ENCODE results near the gene SEMA6D.
"Not testable (repeated sequence)": the region's sequence is repeated elsewhere in the genome, so short reads cannot be mapped to it uniquely, and the experiment has no call there.

SEMA6D gene

DNA sequence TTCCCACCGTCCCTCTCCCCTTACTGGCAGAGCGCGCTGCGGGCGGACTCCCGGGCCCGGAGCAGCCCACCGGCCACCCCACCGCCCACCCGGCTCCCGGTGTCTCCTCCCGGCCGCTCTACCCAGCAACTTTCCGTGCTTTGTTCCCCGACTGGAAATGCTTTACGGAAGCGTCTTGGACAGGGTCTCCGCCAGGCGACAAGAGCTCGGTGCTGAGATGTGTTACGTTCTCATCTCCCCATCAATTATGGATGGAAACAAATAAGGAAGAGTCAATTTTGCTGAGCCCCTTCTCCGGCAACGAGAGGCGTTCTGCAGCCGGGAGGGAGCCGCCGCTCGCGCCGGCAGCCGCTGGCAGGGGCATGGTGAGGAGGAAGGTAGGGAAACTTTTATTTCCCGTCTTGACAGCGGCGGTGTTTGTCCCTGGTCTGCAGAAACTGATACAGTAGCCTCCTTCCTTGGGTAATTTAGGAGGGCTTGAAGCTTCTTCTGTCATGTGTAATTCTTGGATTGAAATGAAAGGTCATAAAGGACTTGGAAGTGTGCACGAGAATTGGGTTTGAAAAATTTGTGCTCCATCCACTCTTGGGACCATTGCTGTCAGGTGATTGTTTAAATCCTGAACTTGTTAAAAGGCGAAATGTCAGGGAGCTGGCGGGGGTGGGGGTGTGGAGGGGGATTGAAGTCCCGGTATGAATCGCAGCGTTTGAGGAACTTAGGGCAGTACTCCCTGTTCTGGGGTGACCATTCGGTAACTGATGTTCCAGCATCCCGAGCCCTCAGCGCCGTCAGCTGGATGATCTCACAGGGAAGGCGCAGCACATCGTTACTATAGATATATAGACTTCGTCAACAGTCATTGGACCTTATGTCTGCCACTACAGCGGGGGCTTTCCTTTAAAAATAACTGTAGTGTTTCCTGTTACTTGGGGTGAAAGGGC is 1.5 kb downstream of the SEMA6D start:
- no peak for DNase-seq

DNA sequence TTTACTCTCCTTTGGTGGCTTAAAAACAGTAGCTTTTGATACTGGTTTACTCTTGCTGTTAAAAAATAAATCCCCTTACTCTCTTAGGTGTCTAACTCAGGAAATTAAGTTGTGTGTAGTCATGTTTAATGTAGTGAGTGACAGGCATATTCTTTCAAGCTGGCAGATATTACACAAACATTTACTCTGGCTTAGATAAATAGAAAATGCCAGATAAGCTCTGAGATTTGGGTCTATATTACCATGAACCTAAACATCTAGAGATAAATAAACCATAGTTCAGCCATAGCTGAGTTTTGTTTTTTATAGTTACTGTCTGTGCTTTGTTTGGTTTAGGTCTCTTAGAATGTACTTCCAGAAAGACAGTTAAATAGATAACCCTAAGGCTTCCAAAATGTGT is 2.4 kb downstream of the SEMA6D start:
- DNase-seq, result no peak

DNA sequence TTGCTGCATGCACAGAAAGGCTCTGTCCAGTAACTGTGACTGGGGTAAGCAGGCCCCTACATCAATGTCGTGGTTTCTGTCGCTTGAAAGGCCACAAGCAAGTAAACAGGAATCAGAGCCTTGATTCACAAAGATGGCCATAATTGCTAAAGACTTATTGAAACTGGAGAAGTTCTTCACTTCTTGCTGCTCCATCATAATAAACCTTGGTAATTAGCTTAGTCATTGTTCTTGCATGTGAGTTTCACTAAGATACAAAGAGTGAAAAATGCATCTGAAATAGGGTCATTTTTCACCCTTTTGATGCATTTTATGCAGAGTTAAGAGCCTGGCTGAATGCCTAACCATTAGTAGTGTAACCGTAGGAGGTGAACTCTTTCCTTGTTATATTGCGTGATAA is 3.2 kb downstream of the SEMA6D start:
- no peak for DNase-seq

DNA sequence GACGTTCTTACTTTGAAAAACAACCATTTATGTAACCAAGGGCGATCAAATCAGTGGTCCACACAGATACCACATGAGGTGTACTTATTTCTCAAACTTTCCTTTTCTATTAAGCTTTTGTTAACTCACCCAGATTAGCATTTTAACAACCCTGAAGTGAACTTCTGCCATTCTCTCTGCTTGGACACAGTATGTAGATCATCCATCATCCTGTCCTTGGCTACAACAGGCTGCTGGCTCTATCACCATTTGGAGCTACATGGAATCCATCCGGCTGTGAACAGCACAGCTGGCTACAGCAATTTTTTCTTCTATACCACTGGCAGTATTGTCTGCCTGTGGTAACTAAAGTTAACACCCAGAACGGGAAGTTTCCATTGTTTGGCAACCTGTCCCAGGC is 4.4 kb downstream of the SEMA6D start:
- no peak for DNase-seq

DNA sequence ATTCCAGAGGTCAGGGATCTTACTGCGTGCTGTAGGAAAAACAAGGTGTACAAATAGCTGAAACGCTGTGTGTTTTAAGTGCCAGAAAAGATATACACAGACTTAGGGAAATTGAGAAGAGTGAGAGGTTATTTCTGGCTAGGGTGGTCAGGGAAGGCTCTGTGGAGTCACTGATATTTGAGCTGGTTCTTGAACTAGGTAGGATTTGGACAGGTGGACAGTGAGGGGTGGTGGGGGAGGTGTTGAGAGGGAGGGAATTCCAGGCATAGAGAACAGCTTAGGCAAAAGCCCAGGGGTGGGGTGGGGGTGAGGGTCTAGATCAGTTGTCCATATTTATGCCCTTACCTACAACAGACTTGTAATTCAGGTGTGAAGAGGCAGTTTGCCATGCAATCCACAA is 7.0 kb downstream of the SEMA6D start:
- no peak for DNase-seq

DNA sequence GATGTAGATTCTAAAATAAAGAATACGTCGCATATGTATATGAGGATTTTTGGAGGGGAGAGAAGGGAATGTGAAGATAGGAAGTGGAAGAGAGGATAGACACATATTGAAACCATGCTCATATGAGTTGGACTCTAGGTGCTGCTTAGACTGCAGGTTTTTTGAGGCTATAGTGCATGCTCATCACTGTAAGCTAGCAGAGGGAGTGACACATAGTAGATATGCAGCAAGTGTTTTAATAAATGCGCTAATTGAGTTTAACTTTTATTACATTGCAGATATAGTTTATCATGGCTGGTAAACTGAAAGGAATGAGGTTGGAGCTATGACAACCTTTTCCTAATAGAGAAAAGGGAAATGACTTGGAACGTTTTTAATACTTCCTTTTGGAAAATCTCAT is 7.7 kb downstream of the SEMA6D start:
- DNase-seq, result no peak

DNA sequence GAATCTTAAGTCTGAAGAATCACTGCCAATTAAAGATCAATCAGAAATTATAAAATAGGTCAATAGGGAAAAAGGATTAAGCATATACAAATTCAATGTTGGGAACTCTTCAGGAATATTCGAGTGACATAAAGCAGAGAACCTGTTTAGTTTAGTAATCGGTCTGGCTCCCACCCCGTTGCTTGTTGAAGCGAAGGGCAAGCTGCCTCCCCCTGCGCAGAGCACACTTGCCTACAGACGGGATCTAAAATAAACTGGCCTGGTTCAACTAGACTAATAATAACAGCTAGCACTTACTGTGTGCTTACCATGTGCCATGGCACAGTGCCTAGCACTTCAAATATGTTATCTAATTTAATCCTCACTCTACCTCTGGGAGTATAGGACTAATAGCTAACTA is 8.6 kb downstream of the SEMA6D start:
- DNase-seq, result no peak

DNA sequence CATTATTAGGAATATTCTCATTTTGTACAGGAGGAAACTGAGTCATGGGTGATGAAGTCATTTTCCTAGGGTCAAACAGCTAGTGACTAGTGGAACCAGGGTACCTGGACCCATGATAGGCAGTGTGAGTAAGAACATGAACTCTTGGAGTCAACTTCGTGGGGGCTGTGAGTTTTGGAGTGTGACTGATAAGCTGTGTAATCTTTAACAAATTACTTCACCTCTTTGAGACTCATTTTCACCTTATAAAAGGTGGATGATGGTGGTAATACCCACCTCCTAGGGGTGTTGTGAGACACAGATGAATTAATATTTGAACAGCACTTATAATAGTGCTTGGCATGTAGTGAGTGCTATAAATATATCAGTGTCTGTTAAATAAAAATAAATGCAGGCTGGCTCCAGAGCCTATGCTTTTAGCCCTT is 9.1 kb downstream of the SEMA6D start:
- DNase-seq, result no peak

DNA sequence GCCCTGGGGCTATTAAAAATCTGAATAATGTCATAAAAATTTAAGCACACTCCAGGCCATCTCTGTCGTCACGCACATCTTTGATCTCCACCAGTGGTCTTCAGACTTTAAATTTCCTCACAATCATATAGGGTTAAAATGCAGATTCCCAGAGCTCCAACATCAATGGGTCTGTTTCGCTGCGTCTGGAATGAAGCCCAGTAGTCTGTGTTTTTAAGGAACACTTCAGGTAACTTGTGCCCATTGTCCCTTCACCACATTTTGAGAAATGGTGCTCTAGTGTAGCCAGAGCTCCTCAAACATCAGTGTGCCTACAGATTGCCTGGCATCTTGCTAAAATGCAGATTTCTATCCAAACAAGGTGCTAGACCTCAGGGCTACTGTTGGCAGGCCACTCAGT is 9.8 kb downstream of the SEMA6D start:
- no peak for DNase-seq

DNA sequence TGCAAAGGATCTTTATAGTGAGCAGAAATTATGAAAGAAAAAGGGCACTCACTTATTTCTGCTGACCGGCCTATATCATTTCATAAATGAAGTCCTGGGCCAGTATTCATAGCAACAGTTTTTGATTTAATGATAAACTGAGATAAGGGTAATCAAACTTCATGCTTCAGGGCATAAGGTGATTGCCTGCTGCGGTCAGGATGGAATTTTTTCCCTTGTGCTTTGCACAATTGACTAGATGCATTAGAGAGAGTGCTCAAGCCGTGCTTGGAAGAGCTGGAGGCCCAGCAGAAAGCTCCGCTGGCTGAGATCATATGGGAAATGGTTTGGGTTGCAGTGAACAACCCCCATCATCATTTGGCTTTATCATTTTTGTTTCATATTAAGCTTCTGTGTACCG is 10.4 kb downstream of the SEMA6D start:
- DNase-seq, result no peak

DNA sequence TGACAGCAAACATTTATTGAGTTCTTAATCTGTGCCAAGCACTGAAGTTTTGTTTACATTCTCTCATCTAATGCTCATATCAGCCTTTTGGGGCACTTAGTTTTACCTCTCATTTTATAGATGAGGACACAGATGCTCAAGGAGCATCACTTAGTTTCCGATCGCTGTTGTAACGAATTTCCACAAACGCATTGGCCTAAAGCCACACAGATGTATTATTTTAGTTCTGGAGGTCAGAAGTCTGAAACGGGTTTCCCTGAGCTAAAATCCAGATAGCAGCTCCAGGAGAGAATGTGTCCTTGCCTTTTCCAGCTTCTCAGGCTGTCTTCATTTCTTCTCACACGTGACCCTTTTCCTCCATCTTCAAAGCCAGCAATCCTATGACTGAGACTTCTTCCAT is 11.1 kb downstream of the SEMA6D start:
- no peak for DNase-seq

DNA sequence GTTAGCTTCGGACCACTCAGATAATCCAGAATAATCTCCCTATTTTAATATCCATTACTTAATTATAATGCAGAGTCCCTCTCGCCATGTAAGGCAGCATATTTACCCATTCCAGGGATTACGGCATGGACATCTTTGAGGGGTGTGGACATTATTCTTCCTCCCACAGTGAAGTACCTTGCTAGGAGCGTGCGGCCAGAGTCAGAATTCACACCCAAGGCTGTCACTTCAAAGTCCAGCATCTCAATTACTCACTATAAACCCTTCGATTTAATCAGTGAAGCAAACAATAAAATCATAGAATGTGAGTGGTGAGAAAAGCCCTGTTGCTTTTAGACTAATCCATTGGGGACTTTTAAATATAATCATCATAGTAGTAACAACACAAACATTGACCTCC is 11.6 kb downstream of the SEMA6D start:
- DNase-seq, result no peak

DNA sequence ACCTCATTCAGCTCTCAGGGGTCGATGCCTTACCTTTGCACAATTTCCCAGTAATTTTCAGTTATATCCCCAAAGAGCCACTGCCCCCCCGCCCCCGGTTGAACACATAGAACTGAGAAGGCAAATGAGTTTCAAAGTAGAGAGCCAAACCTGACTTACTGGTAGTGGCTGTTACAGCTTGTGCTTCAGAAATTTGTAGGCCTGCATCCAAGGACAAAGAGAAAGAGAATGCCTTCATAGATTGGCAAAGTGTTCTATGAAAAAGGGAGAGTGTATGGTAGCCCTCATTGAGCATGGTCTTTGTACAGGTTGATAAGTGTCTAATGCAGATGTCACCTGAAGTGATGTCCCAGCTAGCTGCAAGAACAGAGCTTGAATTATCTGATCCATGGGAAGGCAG is 13.9 kb downstream of the SEMA6D start:
- no peak for DNase-seq

DNA sequence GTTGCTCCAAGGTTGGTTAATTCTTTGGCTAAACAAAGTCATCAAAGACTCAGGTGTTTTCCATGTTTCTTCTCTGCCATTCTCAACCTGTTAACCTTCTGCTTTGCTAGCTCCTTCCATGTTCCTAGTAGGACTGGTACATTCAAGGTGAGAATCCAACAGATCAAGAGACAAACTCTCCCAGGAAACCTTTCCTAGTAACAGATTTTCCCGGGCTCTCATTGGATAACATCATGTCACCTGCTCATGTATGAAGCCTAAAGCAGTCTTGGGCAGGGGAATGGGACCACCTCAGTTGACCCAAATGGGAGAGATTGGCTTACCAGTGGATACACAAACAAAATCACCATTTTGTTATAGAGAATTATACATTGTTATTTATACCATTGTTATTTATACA is 14.9 kb downstream of the SEMA6D start:
- DNase-seq, result no peak

DNA sequence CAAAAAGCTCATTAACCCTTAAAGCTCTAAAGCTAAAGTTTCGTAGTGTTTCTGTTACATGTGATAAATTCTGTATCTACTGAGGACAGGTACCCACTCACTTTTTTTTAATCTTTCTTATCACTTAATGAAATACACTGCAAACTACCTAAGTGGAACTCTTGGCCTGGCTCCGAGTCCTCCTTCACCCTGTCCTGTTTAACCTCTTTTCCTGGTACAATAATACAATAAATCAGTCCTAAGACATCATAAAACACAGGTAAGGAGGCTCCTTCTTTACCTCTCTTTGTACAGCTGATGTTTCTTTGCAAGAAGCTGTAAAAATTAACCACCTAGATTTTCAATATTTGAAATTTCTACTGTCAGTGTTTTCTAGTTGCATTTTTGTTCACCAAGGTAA is 15.8 kb downstream of the SEMA6D start:
- no peak for DNase-seq

DNA sequence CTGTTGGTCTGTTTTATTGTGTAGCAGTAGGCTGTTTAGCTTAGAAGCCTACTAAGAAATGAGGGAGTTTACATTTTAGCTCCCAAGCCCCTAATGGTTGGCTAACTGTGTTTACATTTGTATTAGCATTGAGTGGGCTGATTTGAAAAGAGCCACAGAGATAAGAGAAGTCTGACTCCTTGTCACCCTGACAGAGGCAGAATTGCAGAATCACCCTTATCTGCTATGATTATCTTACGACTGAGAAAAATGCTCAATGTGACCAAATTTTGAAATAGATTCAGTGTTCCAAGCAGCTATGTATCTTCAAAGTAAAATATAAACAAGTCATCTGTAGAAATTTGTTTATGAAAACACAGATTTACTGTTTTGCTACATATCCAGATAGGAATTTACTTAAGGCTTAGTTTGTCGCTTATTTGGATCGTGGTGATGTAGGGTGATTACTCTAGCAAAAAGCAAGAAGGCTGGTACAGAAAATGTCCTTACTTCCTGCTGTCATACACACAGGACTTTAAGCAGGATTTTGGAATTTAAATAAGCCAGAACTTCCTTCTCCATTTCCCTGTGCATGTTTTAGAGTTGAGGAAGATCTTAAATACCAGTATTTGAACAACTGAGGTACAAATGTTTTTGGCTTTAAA is 19.0 kb downstream of the SEMA6D start:
- no peak for DNase-seq

DNA sequence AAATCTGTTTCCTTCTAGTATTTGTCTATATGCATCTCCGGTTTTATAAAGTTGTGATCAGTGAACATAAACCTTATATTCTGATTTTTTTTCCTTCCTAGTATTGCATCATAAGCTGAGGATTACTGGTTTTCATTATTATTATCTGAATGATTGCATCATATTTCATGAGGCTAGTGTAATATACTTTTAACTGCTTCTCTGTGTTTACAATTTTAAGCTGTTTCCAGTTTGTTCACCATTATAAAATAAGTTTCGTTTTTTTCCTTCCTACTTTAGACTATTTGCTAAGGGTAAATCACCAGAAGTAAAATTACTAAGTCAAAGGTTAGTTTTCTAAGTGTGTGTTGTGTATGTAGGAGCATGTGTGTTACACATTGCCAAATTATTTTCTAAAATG is 20.2 kb downstream of the SEMA6D start:
- no peak for DNase-seq

DNA sequence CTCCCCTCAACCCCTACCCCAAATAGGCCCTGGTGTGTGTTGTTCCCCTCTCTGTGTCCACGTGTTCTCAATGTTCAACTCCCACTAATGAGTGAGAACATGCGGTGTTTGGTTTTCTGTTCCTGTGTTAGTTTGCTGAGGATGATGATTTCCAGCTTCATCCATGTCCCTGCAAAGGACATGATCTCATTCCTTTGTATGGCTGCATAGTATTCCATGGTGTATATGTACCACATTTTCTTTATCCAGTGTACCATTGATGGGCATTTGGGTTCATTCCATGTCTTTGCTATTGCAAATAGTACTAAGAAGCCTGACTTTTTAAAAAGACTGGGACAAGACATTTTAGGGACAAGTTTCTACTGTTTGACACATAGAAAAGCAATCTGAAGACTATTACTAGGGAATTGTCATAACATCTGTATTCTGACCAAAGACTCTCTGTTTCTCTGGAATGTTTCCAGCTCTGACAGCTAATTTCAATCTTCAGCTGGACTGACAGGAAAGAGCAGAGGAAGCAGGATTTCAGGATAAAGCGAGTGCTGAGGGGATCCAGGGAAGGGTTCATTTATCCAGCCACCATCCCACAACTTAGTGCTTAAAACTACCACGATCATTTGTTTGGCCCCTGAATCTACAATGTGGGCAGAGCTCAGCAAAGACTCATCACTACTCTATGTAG is 21.0 kb downstream of the SEMA6D start:
- not testable (repeated sequence) for DNase-seq

DNA sequence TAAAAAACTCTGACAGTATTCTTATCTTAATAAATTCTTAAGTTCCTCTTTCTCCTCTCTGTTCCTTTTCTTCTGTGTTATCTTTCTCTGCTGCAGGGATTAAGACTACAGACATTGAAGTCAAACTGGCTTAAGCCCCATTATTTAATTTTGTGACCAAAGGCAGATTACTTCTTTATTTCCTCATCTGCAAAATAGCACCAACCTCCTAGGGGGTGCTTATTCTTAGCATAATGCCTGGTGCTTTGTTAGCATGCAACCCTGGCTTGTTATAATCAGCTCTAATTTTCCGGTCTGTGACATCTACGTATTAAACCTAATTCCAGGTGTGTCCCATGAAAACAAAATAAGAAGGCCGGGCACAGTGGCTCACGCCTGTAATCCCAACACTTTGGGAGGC is 23.8 kb downstream of the SEMA6D start:
- DNase-seq, result no peak

DNA sequence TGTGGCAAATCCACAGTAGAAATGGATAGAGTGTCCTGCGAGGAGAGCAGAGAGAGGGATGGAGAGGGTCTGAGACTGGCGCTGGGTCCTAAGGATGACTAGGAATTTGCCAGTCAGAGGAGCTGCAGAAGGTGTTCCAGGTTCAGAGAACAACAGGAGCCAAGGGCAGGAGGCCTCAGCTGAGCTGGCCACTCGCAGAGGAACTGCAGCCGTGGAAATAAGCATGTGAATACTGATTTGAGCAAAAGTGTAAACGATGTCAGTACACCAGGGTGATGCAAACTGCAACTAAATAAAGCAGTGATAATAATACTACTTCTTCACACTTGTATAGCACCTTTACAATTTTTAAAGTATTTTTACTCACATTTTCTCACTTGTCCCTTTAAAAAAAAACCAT is 24.6 kb downstream of the SEMA6D start:
- DNase-seq, result no peak

DNA sequence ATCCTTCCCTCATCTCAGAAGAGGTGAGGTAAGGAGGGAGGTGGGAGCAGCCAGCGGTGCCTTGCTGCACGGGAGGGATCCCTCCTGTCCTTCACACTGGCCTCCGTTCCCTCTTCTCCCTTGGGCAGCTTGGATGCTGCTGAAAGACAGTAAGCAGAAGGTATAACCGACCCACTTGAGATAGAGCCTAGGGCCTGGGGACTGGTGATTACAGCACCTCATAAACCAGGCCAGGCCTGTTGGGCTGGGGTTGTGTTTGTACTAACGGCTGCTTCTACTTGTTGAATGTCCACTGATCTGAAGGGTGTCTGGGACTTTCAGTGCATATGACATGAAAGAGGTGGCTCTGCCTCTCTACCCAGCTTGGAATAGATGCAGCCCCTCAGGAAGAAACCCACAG is 25.0 kb downstream of the SEMA6D start:
- no peak for DNase-seq

DNA sequence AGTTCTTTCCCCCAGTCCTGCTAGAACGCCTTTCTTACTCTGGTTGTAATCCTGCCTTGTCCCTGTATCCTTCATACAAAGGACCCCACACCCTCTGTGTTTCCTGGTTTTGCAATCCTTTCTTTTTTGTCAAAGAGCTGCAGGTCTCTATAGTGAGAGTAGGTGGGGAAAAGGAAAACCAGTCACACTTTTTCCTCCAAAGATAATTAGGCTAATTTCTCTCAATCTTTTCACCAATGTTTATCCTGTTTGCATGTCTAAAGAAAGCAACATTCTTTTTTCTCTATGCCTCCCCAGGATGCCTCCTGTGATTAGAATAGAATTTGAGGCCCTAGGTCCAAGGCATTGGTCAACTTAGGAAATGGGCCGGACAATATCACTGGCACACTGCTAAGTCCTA is 25.4 kb downstream of the SEMA6D start:
- DNase-seq, result no peak

DNA sequence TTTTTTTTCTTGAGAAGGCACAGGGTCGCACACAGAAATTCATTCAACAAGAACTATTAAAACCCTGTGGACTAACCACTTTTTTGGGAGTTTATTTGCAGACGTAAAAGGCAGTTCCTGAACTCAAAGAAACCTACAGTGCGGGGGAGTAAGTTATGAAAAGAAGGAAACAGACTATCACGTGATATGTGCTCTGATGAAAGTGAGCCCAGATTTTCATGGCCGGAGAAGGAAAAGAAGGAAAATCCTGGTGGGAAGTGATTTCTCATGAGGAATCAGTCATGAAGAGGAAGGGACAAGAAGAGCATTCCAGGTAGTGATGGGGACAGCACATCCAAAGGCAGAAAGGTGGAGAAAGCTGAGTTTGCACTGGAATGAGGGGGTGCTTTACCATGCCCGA is 26.1 kb downstream of the SEMA6D start:
- DNase-seq, result no peak

DNA sequence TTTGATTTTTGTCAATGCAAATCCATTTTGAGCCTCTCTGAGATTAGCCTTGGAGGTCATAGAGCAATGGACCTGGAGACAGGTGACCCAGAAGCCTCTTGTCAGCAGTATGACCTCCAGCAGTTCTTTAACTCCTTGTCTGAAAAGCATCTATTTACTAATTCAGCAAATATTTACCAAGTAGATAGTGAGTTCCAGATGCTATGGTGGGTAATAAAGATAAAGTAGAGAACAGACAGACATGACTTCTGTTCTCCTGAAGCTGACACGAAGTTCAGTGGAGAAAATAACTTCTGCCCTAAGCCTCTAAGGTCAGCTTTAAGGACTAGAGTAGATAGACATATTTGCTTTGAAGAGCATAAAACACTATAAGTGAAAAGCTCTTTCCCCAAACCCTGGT is 26.6 kb downstream of the SEMA6D start:
- DNase-seq, result no peak
